Ammon's horn (tissue), 1 donor: Measurements from ENCODE around the gene ITPRID1.

Source experiments
- DNase-seq: peaks from one replicate; pipeline ENCODE4 v3.0.0-alpha.2; 2016; ENCODE audit warnings: low spot score

ITPRID1 gene

GRCh38 chr7:31695859-31696614 is 182.1 kb downstream of the ITPRID1 start:
- DNase-seq, result no peak

GRCh38 chr7:31699050-31699449 is 185.2 kb downstream of the ITPRID1 start:
- DNase-seq, result no peak

- DNase-seq, result no peak
Measured at GRCh38 chr7:31702354-31702753, 188.5 kb downstream of the ITPRID1 start.

- DNase-seq, result no peak
Measured at GRCh38 chr7:31705377-31705776, 191.5 kb downstream of the ITPRID1 start.

DNA sequence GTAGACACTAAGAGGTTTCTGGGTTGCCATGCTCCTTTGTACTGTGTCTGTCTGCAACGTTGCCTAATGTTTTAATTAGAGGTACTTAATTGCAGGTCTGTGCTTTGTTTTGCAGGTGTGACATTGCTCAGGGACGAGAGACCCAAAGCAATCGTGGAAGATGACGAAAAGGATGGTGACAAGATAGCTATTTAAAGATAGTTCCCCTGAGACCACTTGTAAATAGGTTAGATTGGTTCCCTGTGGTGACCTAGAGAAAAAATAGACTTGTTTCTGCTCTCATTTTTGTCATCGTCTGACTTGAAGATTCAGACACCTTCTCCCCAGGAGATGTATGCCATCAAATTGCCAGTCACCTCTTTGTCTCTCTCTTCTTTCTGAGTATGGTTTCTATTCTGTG is 193.2 kb downstream of the ITPRID1 start:
- no peak for DNase-seq
